ENCODE results near the gene FNDC3B. TPM values are rescaled to one million over a fixed set of nuclear protein-coding genes. Genes with fewer than 3 reads are reported as not detected.

The FNDC3B gene
- total RNA-seq, 4 donors from 2014 or later: 59.8 to 72.6 (median 65.6) TPM

DNA sequence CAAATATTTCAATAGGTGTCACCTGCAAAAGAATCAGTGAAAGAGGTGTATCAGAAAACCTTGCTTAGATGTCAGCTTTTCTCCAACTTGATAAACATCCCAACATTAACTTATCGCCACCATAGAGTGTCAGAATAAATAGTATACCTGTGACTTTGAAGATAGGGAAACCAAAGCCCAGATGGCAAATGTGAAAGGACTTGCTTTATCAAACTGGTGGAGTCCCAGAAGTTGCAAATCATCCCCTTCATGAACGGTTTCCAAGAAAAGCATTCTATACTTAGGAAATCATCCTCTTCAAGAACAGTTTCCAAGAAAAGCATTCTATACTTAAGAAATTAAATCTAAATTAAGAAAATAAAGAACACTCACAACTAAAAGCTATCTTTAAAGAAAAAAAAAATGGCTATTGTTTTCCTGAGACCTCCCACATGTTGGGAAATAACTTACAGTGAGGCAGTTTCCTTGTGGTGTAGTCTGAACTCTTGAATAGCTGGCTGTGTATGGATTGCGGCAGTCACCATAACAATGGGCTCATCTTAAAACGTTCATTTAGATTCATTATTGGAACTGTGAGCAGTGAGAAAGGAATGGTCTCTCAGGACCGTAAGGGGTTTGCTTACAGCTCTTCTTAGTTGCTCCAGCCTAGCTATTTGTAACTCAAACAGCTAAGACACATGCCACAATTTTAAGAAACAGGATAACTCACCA, 352.4 kb downstream of the FNDC3B start:
- peaks cover 2 to 13% (median 2%) of the 10 kb centered on the region in 4 donors for H3K36me3 ChIP-seq
- 36% methylated on average over 5 of the region's 5 CpGs for WGBS
- TF ChIP-seq POLR2AphosphoS5 (IDR thresholded peaks at IDR 0.05) (no peak), POLR2A (IDR thresholded peaks at IDR 0.05; ENCODE audit: low read depth) (no peak), EP300 (IDR thresholded peaks at IDR 0.05) (no peak)
- TF ChIP-seq, protein P1, sequence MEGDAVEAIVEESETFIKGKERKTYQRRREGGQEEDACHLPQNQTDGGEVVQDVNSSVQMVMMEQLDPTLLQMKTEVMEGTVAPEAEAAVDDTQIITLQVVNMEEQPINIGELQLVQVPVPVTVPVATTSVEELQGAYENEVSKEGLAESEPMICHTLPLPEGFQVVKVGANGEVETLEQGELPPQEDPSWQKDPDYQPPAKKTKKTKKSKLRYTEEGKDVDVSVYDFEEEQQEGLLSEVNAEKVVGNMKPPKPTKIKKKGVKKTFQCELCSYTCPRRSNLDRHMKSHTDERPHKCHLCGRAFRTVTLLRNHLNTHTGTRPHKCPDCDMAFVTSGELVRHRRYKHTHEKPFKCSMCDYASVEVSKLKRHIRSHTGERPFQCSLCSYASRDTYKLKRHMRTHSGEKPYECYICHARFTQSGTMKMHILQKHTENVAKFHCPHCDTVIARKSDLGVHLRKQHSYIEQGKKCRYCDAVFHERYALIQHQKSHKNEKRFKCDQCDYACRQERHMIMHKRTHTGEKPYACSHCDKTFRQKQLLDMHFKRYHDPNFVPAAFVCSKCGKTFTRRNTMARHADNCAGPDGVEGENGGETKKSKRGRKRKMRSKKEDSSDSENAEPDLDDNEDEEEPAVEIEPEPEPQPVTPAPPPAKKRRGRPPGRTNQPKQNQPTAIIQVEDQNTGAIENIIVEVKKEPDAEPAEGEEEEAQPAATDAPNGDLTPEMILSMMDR (IDR thresholded peaks at IDR 0.05): no peak

DNA sequence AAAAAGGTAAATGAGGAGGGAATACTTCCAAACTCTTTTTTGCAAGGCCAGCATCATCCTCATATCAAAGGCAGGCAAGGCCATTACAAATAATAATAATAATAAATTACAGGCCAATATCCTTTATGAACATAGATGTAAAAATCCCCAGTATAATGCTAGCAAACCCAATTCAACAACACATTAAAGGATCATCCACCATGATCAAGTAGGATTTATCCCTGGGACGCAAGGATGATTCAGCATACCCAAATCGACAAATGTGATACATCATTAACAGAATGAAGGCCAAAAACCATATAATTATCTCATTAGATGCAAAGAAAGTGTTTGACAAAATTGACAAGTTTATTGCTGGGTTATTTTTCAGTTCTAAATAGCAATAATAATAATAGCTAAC, 355.3 kb downstream of the FNDC3B start:
- WGBS: 89% methylated on average over 2 of the region's 2 CpGs

More for the DNA sequence above, 352.4 kb downstream of the FNDC3B start:
- DNase-seq (ENCODE audit: extremely low spot score): no peak
- no peaks in the 10 kb centered on the region for H3K27me3 ChIP-seq
- peak overlapping the region in 2 of 4 donors; percentile 18 to 35 for H3K27ac ChIP-seq (replicated peaks in 1 of 4)
- H3K4me1 ChIP-seq: peaks cover 12 to 46% (median 36%) of the 10 kb centered on the region in 4 donors
- intact Hi-C loops (cut with DNase I): no loop called here
- no peak overlapping the region for H3K4me3 ChIP-seq
- no peaks in the 10 kb centered on the region for H3K9me3 ChIP-seq

DNA sequence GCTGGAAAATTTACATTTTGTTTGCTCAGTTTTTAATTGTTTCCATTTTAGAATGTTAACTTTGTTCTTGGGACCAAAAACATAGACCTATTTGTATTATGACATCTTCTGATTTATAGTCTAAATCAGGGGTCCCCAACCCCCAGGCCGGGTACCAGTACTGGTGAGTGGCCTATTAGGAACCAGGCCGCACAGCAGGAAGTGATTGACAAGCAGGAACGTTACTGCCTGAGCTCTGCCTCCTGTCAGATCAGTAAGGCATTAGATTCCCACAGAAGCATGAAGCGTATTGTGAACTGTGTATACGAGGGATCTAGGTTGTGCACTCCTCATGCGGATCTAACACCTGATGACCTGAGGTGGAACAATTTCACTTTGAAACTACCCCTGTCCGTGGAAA, 357.0 kb downstream of the FNDC3B start:
- H3K36me3 ChIP-seq: peaks cover 8 to 39% (median 22%) of the 10 kb centered on the region in 4 donors
- intact Hi-C loops (cut with DNase I): no loop called here

More for the DNA sequence above, 355.3 kb downstream of the FNDC3B start:
- no peak for DNase-seq (ENCODE audit: extremely low spot score)
- Histone ChIP-seq H3K4me1 (peaks cover 12 to 28% (median 27%) of the 10 kb centered on the region in 4 donors), H3K36me3 (peaks cover 8 to 34% (median 18%) of the 10 kb centered on the region in 4 donors), H3K9me3 (no peaks in the 10 kb centered on the region), H3K27ac (replicated peaks in 1 of 4) (no peak overlapping the region), H3K4me3 (no peak overlapping the region), H3K27me3 (no peaks in the 10 kb centered on the region)
- TF ChIP-seq EP300 (IDR thresholded peaks at IDR 0.05) (no peak), POLR2A (IDR thresholded peaks at IDR 0.05; ENCODE audit: low read depth) (no peak), POLR2AphosphoS5 (IDR thresholded peaks at IDR 0.05) (no peak)
- TF ChIP-seq, protein P1 (IDR thresholded peaks at IDR 0.05): no peak
- intact Hi-C loops (cut with DNase I): no loop called here

DNA sequence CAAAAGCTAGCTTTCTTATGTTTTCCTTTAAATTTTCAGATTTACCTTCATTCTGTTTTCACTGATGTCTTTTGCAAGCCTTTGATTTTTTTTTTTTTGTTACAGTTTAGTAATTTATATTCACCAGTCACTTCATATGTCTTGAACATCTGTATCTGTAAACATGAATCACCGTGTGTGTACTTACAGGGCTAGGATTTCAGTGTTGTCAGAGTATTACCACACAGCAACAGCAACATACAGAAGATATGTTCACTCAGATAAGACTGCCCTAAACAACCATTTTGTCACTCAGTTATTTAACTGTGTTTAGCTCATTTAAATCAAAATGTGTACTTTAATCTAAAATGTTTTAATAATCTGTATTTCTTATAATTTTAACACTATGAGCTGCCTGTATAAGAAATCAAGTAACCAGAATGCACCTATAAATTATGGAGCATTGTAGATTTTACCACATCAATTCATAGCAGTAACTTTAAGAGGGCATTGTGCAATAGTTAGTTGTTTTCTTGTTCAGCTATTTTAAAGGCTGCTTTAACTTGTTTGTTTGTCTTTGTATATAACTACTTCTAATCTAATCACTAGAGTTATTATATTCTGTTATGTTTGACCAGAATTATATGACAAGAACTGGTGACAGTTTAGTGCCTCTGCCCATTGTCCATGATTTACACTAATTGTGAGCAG, 358.5 kb downstream of the FNDC3B start:
- H3K4me3 ChIP-seq: no peak overlapping the region
- no peaks in the 10 kb centered on the region for H3K4me1 ChIP-seq
- H3K27me3 ChIP-seq: no peaks in the 10 kb centered on the region
- no peak for DNase-seq (ENCODE audit: extremely low spot score)
- H3K27ac ChIP-seq (replicated peaks in 1 of 4): no peak overlapping the region
- 39% methylated on average over 1 of the region's 1 CpG for WGBS
- peaks cover 8 to 47% (median 29%) of the 10 kb centered on the region in 4 donors for H3K36me3 ChIP-seq
- H3K9me3 ChIP-seq: no peaks in the 10 kb centered on the region
- intact Hi-C loops (cut with DNase I): no loop called here
- TF ChIP-seq POLR2AphosphoS5 (IDR thresholded peaks at IDR 0.05) (no peak), POLR2A (IDR thresholded peaks at IDR 0.05; ENCODE audit: low read depth) (no peak), EP300 (IDR thresholded peaks at IDR 0.05) (no peak)
- TF ChIP-seq, protein P1 (IDR thresholded peaks at IDR 0.05): no peak

More for the DNA sequence above, 357.0 kb downstream of the FNDC3B start:
- DNase-seq (ENCODE audit: extremely low spot score): no peak
- no peak overlapping the region for H3K4me3 ChIP-seq
- 94% methylated on average over 7 of the region's 7 CpGs for WGBS
- H3K27ac ChIP-seq (replicated peaks in 1 of 4): no peak overlapping the region
- H3K27me3 ChIP-seq: no peaks in the 10 kb centered on the region
- peaks cover 4 to 11% (median 10%) of the 10 kb centered on the region in 4 donors for H3K4me1 ChIP-seq
- no peaks in the 10 kb centered on the region for H3K9me3 ChIP-seq
- TF ChIP-seq, protein P1 (IDR thresholded peaks at IDR 0.05): no peak
- TF ChIP-seq POLR2AphosphoS5 (IDR thresholded peaks at IDR 0.05) (no peak), POLR2A (IDR thresholded peaks at IDR 0.05; ENCODE audit: low read depth) (no peak), EP300 (IDR thresholded peaks at IDR 0.05) (no peak)

Data from esophagus muscularis mucosa (tissue), 4 donors.